GM18505 (cell line): ENCODE data around the gene SCG3.

Source experiments
- ATAC-seq: cut with Tn5 transposase; IDR thresholded peaks from one replicate; pipeline ENCODE4 v1.9.1; 2021; ENCODE audit not compliant: unreplicated experiment
- POLR2A ChIP-seq: IDR thresholded peaks from 4 replicates; pipeline ENCODE4 v1.6.1; 2011; ENCODE audit warnings: borderline replicate concordance; ENCODE audit not compliant: insufficient read depth, insufficient read length; ENCODE audit errors: extremely low read depth

SCG3 gene

GRCh38 chr15:51768018-51768417 is 86.7 kb downstream of the SCG3 start:
- no peak for TF ChIP-seq POLR2A
- no peak for ATAC-seq
